Measurements from ENCODE around the gene KRTAP9-9. TPM values are rescaled to one million over a fixed set of nuclear protein-coding genes. Genes with fewer than 3 reads are reported as not detected.

KRTAP9-9 gene
- total RNA-seq, 1 experiment from 2014 or later = not detected

GRCh38 chr17:41278176-41278955, 23.2 kb downstream of the KRTAP9-9 start:
- Histone ChIP-seq H3K9me3 (ENCODE audit: control insufficient read depth, low read depth, low read length) (no peaks in the 10 kb centered on the region), H4K8ac (replicated peaks; ENCODE audit: insufficient read length, low read depth, low read length) (no peak overlapping the region), H3K56ac (ENCODE audit: insufficient read length, low read depth, low read length) (no peak overlapping the region), H4K5ac (ENCODE audit: insufficient read length, low read depth, low read length) (no peak overlapping the region), H2AFZ (ENCODE audit: low read length) (no peak overlapping the region), H3K79me2 (ENCODE audit: insufficient read depth, low read length) (no peaks in the 10 kb centered on the region), H3K23me2 (ENCODE audit: insufficient read length, low read depth, low read length, poor library complexity, severe bottlenecking) (no peaks in the 10 kb centered on the region), H3K9ac (ENCODE audit: extremely low read depth, insufficient read length, low read length) (no peak overlapping the region), H3K27ac (ENCODE audit: insufficient read length, low read depth, low read length) (no peak overlapping the region), H2AK5ac (ENCODE audit: insufficient read length, low read length) (no peak overlapping the region), H3K4ac (ENCODE audit: low read depth, low read length) (no peak overlapping the region), H4K91ac (ENCODE audit: insufficient read length, low read depth, low read length) (no peak overlapping the region), H4K20me1 (ENCODE audit: control insufficient read depth, insufficient read depth, insufficient read length) (no peaks in the 10 kb centered on the region), H3K18ac (ENCODE audit: insufficient read length, low read depth, low read length) (no peak overlapping the region), H3K14ac (ENCODE audit: insufficient read depth, low read length) (no peak overlapping the region), H2BK120ac (ENCODE audit: low read depth, low read length, poor library complexity, severe bottlenecking) (no peak overlapping the region), H3K4me2 (ENCODE audit: insufficient read depth, insufficient read length, low read length) (no peak overlapping the region), H3K23ac (ENCODE audit: insufficient read length, low read depth, low read length) (no peak overlapping the region), H2BK12ac (ENCODE audit: insufficient read length, low read depth, low read length) (no peak overlapping the region), H2BK5ac (ENCODE audit: insufficient read length, low read length) (no peak overlapping the region), H2BK15ac (ENCODE audit: low read depth, low read length) (no peak overlapping the region), H3T11ph (ENCODE audit: low read length) (no peak overlapping the region), H3K79me1 (ENCODE audit: insufficient read depth, low read depth, low read length, poor library complexity, severe bottlenecking) (no peaks in the 10 kb centered on the region), H2BK20ac (ENCODE audit: low read depth, low read length, poor library complexity, severe bottlenecking) (no peak overlapping the region), H3K27me3 (ENCODE audit: insufficient read depth, low read length) (no peaks in the 10 kb centered on the region), H3K4me1 (ENCODE audit: insufficient read depth, low read length) (peaks cover 1% of the 10 kb centered on the region; the same call in 1 of the 2 replicates)
- no peak overlapping the region for H3K27ac Mint-ChIP-seq
- H3K27me3 Mint-ChIP-seq (ENCODE audit: low read depth) = peaks cover 2% of the 10 kb centered on the region; the same call in 1 of the 2 replicates
- H3K4me3 Mint-ChIP-seq = no peak overlapping the region
- no peaks in the 10 kb centered on the region for H3K36me3 Mint-ChIP-seq (ENCODE audit: insufficient read depth in 1 of 3, low read depth in 3 of 3)
- no CpG with 5 or more reads among the region's 3 CpGs for WGBS (ENCODE audit: extremely low coverage, insufficient read length, low lambda C conversion rate)
- no peaks in the 10 kb centered on the region for H3K9me3 Mint-ChIP-seq
- TF ChIP-seq, protein P1, sequence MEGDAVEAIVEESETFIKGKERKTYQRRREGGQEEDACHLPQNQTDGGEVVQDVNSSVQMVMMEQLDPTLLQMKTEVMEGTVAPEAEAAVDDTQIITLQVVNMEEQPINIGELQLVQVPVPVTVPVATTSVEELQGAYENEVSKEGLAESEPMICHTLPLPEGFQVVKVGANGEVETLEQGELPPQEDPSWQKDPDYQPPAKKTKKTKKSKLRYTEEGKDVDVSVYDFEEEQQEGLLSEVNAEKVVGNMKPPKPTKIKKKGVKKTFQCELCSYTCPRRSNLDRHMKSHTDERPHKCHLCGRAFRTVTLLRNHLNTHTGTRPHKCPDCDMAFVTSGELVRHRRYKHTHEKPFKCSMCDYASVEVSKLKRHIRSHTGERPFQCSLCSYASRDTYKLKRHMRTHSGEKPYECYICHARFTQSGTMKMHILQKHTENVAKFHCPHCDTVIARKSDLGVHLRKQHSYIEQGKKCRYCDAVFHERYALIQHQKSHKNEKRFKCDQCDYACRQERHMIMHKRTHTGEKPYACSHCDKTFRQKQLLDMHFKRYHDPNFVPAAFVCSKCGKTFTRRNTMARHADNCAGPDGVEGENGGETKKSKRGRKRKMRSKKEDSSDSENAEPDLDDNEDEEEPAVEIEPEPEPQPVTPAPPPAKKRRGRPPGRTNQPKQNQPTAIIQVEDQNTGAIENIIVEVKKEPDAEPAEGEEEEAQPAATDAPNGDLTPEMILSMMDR (conservative IDR thresholded peaks at IDR 0.05) = no peak
- no peak for DNase-seq
- H3K4me1 Mint-ChIP-seq = peaks cover 0 to 2% of the 10 kb centered on the region in 2 experiments; a peak in 1 of 4 replicates
